ENCODE results near the gene NECAB3.

DNA sequence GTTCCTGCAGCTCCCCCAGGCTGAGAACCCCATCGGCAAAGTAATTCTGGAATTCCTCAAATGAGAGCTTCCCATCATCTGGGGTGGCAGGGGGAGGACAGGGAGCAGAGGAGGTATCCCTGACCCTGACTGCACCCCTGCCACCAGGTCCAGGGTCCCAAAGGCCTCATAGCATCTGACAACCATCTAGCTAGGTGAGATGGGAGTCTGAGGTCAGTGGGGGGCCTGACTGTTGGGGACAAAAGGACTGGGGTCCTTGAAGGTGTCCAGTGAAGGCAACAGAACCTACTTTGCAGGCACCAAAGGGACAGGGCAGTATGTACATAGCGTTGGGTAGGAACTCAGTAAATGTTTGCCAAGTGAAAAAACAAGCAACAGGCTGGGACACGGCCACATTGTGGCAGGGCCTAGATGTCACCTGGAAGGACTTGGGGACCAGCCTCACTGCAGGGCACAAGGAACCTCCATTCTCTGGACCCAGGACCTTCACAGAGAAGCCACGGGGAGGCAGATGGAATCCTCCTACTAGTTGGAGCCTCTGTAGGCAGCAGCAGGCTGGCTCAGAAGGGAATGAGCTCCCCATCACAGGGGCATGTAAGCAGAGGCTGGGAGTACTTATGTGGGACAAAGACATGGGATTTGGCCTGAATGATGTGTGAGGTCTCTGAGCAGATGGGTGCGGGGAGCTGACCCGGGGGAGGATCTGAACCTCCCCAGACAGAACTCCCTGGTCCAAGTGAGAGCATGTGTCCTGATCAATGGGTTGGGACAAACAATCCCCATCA is 3.3 kb downstream of the NECAB3 start:
- TF ChIP-seq, protein P1, sequence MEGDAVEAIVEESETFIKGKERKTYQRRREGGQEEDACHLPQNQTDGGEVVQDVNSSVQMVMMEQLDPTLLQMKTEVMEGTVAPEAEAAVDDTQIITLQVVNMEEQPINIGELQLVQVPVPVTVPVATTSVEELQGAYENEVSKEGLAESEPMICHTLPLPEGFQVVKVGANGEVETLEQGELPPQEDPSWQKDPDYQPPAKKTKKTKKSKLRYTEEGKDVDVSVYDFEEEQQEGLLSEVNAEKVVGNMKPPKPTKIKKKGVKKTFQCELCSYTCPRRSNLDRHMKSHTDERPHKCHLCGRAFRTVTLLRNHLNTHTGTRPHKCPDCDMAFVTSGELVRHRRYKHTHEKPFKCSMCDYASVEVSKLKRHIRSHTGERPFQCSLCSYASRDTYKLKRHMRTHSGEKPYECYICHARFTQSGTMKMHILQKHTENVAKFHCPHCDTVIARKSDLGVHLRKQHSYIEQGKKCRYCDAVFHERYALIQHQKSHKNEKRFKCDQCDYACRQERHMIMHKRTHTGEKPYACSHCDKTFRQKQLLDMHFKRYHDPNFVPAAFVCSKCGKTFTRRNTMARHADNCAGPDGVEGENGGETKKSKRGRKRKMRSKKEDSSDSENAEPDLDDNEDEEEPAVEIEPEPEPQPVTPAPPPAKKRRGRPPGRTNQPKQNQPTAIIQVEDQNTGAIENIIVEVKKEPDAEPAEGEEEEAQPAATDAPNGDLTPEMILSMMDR (IDR thresholded peaks at IDR 0.05) = no peak
- no peak for TF ChIP-seq POLR2A (IDR thresholded peaks at IDR 0.05)

Data from uterus (tissue), 2 donors.